ENCODE measurements around the gene RNF152.

Gene RNF152

GRCh38 chr18:61825386-61825785, 67.4 kb downstream of the RNF152 start:
- TF ChIP-seq CTCF (IDR thresholded peaks at IDR 0.05; ENCODE audit: borderline replicate concordance, insufficient read depth, low read depth, low read length) = no peak
- no peak overlapping the region for H3K4me3 ChIP-seq (ENCODE audit: low read depth, low read length)

- no peak for TF ChIP-seq CTCF (IDR thresholded peaks at IDR 0.05; ENCODE audit: borderline replicate concordance, insufficient read depth, low read depth, low read length)
- no peak overlapping the region for H3K4me3 ChIP-seq (ENCODE audit: low read depth, low read length)
These were observed 68.0 kb downstream of the RNF152 start for GRCh38 chr18:61824733-61825363.

GRCh38 chr18:61823595-61823994, 69.2 kb downstream of the RNF152 start:
- TF ChIP-seq CTCF (IDR thresholded peaks at IDR 0.05; ENCODE audit: borderline replicate concordance, insufficient read depth, low read depth, low read length) = no peak
- H3K4me3 ChIP-seq (ENCODE audit: low read depth, low read length) = no peak overlapping the region

- TF ChIP-seq CTCF (IDR thresholded peaks at IDR 0.05; ENCODE audit: borderline replicate concordance, insufficient read depth, low read depth, low read length) = no peak
- H3K4me3 ChIP-seq (ENCODE audit: low read depth, low read length) = no peak overlapping the region
These were observed 69.9 kb downstream of the RNF152 start for GRCh38 chr18:61822879-61823278.

GRCh38 chr18:61821748-61822147, 71.1 kb downstream of the RNF152 start:
- no peak overlapping the region for H3K4me3 ChIP-seq (ENCODE audit: low read depth, low read length)
- no peak for TF ChIP-seq CTCF (IDR thresholded peaks at IDR 0.05; ENCODE audit: borderline replicate concordance, insufficient read depth, low read depth, low read length)

GRCh38 chr18:61820882-61821281, 71.9 kb downstream of the RNF152 start:
- no peak for TF ChIP-seq CTCF (IDR thresholded peaks at IDR 0.05; ENCODE audit: borderline replicate concordance, insufficient read depth, low read depth, low read length)
- no peak overlapping the region for H3K4me3 ChIP-seq (ENCODE audit: low read depth, low read length)

- TF ChIP-seq CTCF (IDR thresholded peaks at IDR 0.05; ENCODE audit: borderline replicate concordance, insufficient read depth, low read depth, low read length) = no peak
- H3K4me3 ChIP-seq (ENCODE audit: low read depth, low read length) = no peak overlapping the region
These were observed 75.7 kb downstream of the RNF152 start for GRCh38 chr18:61817086-61817485.

Measured in GM12875 (cell line).